Stimulated activated CD4-positive, alpha-beta T cell treated with anti-CD3 and anti-CD28 coated beads, Interleukin-2, amount 100 ng/mL, for 48 hours (primary cell): ENCODE data around the gene FUCA2.
"Not testable (repeated sequence)": the region's sequence is repeated elsewhere in the genome, so short reads cannot be mapped to it uniquely, and the experiment has no call there.

Experiments
- DNase-seq, 2 donors: peaks; one replicate each; pipeline ENCODE4 v3.0.0-alpha.2; 2020

FUCA2 gene

DNA sequence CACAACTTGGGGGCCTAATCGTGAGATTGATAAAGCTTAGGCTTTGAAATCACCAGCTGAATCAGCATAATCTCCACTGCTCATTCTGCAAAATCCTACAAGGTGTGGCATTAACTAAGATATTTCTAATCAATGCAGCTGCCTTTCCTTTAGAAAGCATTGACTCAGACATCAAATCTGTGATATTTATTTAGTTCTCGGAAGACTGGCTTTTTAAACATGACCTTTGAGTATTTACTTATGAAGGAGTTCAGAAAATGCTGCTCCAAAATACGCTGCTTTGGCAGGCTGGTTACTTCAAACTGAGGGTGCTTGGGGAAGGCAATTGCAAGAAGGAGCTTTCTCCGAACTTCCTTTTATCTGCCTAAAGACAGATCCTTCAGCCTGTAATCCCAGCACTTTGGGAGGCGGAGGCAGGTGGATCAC lies 23.7 kb upstream of the FUCA2 start:
- no peak for DNase-seq

DNA sequence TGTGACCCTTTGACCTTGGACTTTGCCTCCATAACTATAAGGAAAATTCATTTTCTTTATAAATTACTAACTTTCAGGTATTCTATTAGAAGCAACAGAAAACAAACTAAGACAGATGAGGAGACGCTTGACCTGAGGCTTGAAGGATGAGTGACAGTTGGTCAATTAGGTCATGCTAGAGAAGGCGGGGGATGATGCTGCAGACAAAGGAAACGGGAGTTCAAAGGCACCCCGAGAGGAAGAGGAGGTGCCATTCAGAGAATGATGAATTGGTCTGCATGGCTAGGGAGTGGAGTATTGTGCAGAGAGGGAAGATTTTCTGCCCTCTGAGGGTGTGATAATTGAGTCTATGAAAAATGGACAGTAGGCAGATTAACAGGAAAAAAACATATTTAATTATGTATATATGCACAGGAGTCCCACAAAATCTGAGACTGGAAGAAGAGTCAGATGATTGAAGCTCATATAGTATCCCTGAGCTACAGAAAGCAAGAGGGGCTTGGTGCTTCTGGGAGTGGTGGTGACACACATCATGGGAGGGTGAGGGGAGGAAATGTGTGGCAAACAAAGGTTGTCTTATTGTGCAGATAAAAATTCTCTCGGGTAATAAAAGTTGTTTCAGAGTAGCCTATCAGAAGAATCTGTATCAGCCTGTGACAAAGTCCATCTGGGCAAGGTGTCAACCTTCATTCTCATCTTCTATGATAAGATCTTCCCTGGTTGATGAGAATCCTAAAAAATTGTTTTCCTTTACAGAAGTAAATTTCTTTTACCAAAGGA lies 20.4 kb upstream of the FUCA2 start:
- no peak for DNase-seq

DNA sequence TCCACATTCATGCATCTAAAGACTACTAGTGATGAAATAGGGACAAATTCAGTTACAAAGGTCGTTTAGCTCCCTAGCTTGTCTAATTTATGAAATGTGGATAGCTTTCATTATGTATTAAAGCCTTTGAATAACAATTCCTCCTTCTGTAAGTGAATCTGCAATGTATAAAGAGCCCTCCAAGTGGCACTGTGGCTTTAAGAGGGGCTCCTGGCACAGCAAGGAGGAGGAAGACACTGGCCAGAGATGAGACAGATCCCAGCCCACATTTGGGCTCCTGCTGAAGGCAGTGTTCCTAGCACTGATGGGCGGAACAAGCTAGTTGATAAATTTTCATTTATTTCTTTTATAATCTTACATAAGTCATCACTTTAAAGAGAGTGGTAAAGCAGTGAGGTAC lies 17.6 kb upstream of the FUCA2 start:
- no peak for DNase-seq

DNA sequence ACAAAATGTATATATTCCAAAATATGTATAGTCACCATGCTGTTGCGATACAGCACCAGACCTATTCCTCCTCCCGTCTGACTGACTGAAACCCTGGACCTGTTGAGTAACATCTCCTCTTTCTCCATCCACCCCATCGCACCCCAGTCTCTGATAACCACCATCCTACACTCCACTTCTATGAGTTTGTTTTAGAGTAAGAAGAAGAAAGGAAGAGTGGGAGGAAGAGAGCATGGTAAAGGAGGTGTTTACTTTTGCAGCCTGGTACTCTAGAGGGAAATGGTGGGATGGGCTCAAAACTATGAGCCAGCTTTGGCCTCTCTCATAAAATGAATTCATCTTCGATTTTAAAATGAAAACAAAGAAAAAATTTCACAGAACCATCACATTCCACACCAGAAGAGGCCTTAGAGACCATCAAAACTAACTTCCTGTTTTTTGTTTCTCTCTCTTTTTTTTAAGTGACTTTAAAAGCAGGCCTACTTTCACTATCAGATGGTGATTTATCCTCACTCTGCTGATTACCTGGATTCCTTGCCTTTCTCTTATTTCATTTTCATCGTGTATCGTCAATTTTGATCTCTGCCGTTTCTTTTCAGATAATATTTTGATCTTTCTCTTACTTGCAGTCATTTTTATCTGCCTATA lies 16.8 kb upstream of the FUCA2 start:
- no peak for DNase-seq

DNA sequence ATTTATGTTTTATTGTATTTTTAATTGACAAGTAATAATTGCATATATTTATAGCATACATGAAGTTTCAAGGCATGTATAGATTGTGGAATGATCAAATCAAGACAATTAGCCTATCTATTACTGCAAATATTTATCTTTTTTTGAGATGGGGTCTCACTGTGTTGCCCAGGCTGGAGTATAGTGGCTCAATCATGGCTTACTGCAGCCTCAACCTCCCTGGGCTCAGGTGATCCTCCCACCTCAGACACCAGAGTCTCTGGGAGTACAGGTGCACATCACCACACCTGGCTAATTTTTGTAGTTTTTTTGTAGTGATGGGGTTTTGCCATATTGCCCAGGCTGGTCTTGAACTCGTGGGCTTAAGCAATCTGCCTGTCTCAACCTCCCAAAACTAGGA lies 16.2 kb upstream of the FUCA2 start:
- DNase-seq: no peak

DNA sequence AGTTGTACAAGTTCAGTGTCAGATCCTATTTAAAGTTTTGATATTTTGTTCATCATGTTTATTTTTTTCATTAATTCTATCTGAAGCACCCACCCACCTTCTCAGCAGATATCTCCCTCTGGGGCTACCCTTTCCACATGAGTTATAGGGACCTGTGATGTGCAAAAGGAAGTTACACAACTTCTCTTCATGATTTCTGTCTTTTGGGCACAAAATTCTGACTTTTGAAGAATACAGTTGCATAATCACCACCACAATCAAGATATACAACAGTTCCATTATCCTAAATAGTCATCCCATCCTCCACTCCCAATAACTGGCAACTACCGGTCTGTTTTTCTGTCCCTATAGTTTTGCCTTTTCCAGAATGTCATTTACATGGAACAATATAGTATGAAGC lies 13.8 kb upstream of the FUCA2 start:
- no peak for DNase-seq

DNA sequence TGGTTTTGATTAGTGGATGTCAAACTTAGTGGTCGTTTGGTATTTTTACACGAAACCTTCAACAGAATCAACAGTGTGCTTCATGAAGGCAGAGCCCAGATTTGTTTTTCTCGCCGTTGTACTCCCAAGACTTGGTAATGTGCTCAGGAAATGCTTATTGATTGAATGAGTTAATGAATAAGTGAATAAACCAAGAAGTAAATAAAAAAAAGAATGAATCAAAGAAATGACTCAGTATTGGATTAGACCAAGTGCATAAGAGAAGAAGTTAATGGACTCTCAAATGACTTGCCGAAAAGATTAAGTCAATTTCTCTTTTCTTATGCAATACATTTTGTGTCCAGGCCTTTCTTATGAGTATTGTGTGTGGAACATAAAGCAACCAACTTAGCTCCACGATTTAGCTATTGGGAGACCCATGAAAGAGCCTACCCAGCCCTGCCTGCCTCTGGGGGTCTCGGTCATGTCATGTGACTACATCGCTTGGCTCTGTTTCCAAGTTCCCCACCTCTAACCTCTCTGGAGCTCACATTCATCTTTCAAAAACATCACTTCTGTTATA lies 10.6 kb upstream of the FUCA2 start:
- no peak for DNase-seq

DNA sequence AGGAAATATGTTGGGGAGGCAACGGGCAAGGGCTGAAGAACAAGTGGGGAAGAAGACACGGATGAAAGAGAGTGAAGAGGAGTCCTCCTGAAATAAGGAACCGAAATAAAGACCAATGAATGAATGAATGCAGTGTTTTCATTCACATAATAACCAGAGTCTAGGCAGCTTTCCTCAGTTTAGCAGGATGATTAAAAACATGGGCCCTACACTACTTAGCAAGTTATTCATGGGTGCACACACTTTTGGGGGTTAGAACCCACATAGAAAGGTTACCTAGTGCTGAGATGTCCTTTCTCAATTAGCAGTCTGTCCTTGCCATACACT lies 5.9 kb upstream of the FUCA2 start:
- DNase-seq: no peak

DNA sequence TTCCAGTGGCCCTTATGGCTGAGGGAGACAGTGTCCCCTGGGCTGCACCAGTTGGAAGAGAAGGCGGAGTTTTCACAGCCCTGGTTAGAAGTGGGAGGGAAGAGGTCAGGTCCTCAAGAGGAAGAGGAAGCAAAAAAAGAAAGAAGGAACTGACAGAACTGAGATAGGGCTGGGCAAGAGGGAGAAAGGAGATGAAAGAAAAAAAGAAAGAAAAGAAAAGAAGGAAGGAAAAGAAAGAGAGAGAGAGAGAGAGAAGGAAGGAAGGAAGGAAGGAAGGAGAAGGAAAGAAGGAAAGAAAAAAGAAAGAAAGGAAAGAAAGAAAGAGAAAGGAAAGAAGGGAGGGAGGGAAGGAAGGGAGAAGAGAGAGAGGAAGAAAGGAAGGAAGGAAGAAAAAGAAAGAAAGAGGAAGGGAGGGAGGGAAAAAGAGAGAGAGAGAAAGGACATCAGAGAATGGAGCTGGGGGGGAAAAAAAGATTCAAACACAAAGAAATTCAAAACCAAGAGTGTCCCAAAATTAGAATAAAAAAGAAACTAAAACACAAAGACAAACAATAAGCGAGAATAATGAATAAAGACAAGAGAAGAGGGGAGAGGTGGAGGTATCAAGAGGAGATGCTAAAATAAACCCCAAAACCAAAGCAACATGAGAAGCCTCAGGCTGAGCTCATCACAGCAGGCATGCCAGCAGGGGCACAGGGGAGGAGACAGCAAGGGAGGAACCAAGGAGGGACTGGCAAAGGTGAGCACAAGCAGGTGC lies 5.3 kb upstream of the FUCA2 start:
- DNase-seq: no peak

DNA sequence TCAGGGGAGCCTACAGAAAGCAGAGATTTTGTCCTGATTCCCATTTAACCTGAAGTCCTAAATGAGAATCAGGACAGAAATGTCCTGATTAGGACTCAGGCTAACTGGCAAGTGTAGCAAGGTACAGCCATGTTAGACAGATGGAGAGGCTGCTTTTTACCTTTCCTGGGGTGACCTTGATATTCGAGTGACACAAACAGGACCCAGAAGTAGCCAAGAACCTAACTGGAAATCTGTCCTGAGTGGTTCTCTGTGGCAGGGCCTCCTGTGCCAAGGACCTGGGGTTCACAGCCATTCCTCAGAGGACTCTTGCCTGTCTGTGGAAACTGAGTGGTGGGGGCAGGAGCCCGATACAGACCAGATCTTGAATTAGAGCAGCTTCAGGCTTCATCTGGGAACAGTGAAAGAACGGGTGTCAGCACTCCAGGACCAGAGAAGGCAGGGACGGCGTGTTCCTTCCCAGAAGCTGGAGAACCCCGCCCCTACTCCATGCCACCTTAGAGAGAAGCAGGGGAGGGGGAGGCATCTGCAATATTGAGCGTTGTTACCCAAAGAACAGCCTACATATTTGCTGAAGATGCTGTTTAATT lies 4.3 kb upstream of the FUCA2 start:
- no peak for DNase-seq

DNA sequence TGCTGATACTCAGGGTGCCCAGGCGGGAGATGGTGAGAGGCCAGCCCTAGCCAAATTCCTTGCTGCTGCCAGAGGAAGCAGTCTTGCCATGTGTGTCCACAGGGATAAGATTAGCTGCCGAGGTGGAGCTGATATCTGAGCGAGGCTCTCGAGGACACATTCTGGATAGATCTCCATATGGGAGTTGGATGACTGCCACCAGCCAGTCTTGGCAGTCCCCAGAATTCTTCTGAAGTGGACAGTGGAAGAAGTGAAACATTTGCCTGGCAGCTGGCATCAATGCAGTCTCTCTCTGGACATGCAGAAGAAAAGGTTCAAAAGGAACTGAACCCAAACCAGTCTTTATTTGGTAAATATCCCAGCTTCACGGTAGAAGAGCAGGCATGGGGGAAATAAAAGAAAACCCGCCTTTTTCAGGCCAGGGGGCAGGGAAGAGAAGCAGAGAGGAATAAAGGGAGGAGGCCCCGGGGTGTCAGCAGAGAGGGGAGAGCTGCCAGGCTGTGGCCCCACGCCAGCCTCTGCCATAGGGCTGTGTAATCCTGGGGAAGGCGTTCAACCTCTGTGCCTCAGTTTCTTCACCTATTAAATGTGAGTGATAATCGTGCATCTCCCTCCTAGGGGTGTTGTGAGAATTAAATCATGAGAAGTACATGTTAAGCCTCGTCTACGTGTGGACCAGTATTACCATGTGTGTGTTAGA lies 3.7 kb upstream of the FUCA2 start:
- no peak for DNase-seq

DNA sequence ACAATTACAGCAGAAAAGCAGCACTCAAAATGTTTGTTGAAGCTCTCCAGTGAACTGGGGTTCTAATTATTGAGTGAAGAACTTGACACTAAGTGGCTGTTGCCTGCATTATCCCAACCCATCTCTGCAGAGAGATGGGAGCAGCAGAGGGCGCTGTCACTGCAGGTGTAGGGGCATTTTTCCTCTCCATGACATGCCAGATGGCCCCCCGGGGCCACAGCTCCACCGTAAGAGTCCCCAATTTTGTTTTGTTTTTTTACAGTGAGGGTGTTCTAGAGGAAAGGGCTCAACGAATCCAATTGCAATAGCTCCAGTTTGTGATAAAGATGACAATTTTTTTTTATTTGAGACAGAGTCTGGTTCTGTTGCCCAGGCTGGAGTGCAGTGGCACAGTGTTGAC lies 1.9 kb upstream of the FUCA2 start:
- DNase-seq: peak; percentile 18 to 34

DNA sequence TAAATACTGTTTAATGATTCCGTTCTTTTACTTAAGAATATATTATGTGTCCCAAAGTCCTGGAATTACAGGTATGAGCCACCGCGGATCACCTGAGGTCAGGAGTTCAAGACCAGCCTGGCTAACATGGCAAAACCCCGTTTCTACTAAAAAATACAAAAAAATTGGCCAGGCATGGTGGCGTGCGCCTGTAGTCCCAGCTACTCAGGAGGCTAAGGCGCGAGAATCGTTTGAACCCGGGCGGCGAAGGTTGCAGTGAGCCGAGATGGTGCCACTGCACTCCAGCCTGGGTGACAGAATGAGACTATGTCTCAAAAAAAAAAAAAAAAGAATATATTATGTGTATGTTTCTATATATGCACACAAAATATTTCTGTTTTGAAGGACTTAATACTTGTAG lies 1.2 kb downstream of the FUCA2 start:
- DNase-seq: not testable (repeated sequence)

DNA sequence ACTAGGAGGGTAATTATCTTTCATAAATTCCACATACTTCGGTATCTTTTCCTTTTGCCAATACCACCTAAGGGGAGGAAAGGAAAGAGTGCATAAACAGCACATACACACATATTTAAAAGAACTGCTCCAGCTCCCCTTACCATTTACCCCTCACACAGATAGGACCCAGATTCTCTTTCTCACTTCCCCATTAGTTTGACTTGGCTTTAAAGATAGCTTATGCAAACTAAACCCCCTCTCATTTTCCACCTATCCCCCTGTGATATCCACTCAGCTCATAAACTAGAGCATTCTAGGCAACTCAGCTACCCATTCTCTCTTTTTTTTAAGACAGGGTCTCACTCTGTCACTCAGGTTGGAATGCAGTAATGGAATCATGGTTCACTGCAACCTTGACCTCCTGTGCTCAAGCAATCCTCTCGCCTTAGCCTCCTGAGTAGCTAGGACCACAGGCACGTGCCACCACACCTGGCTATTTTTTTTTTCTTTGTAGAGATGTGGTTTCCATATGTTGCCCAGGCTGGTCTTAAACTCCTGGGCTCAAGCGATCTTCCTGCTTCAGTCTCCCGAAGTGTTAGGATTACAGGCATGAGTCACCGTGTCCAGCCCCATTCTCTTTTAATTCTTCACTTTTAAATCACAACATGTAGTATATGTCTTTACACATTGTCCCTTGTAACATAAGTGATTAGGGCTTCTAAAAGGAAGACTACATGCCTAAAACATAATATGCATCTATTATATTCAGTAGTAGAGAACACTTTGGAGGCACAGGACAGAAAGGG lies 4.0 kb downstream of the FUCA2 start:
- DNase-seq: no peak

DNA sequence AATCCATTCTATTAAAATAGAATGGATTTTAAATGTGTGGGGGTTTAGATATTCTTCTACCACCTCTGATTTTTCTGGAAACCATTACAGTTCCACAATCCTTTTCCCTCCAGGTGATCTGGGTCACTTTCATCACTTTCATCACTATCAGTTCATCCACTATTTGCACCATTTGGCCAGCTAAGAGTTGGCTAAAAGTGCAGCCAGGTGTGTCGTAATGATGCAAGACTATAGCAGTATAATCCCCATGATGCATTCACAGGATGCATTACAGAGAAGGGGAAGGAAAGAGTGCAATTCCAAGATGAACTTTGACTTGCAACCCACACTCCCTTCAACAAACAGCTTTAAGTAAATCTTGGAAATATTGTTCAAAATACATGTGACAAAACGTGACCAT lies 4.9 kb downstream of the FUCA2 start:
- DNase-seq: no peak

DNA sequence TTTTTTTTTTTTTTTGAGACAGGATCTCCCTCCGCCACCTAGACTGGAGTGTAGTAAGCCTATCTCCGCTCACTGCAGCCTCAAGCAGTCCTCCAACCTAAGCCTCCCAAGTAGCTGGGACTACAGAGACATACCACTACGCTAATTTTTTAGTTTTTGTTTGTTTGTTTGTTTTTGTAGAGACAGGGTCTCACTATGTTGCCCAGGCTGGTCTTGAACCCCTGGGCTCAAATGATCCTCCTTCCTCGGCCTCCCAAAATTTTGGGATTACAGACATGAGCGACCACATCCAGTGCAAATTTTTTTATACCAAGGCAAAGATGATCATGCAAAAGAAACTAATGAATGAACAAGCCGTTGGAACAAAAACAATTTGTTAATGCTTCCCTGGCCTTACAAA lies 5.3 kb downstream of the FUCA2 start:
- DNase-seq: no peak

DNA sequence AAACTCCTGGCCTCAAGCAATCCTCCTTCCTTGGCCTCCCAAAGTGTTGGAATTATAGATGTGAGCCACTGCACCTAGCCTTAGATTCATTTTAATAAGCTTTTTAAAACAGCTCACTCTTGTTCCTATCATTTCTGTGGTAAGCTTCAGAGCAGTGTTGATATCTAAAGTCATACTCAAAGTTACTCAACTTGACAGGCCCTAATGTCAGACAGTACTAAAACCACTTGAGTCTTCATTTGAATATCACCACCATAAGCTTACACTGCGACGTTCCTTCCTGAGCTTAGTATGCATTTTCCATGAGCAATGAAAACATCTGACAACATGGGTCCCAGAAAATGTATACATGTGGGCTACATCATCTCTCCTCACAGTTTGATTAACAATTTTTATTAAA lies 6.0 kb downstream of the FUCA2 start:
- no peak for DNase-seq

DNA sequence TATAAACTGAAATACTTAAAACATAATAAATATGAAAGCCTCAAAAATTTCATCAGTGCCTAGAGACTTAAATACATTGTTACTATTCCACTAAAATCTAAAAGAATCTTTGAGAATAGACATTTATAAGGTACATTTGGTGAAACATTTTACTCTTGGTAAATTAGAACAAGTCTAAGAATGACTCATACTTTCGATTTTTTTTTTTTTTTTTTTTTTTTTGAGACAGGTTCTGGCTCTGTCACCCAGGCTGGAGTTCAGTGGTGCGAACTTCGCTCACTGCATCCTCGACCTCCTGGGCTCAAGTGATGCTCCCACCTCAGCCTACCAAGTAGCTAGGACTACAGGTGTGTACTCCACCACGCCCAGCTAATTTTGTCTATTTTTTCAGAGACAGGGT lies 6.4 kb downstream of the FUCA2 start:
- no peak for DNase-seq

DNA sequence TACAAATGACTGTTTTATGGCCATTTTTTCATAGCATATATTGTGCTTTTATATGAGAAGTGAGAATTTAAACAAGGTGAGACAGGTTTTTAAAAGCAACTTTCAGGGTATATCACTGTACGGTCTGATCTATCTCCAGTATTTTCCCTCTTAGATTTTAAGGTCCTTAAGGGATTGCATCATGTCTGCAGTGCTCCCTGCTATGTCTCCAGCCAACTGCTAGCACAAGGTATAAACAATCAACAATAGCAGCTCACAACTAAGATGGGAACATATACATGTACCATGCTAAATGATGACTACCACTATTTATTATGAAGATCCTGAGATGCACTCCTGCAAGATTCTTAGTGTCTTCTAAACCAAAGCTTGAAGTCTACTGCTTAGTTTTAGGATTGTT lies 7.2 kb downstream of the FUCA2 start:
- no peak for DNase-seq

DNA sequence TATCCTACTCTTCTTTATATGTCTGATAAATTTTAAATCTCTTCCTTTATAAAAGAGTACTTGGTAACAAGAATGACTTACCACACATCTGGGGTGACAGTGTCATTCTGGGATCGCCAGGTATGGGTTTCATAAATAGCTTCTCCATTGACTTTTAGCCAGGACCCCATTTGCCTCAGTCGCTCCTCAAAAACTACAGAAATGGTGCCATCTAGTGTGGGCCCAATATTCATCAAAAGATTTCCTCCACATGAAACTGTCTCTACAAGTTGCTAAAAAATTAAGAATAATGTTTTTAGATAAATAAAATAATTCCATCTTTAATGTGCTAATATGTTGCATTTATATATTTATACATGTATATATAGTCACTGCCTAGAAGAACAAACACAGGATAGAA lies 9.7 kb downstream of the FUCA2 start:
- no peak for DNase-seq

DNA sequence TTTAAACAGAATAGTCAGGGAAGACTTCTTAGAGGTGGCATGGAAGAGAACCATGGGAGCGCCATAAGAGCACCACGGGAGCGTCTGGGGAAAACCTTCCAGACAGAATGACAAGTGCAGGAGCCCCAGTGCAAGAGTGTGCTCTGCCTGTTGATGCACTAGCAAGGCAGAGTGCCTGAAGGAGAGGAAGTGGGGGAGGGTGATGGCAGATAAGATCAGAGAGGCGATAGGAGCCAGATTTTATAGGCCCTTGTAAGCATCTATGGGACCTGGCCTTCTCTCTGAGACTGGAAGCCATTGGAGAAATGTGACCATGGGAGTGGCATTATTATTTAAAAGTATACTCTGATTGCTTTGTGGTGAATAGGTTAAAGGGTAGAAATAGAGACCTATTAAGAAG lies 13.1 kb downstream of the FUCA2 start:
- DNase-seq: no peak

DNA sequence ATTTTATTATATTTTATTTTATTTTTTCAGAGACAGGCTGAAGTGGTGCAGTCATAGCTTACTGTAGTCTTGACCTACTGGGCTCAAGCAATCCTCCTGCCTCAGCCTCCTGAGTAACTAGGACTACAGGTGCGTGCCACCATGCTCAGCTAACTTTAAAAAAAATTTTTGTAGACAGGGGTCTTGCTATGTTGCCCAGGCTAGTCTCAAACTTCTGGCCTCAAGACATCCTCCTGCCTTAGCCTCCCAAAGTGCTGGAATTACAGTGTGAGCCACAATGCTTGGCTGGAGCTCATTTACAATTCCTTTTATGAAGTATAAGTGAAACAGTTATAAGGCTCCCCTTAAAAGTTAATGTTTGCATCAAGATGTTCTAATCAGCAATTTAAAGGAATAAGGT lies 14.5 kb downstream of the FUCA2 start:
- no peak for DNase-seq
